ENCODE data around the gene RNF213. TPM values are rescaled to one million over a fixed set of nuclear protein-coding genes. Genes with fewer than 3 reads are reported as not detected.

The RNF213 gene
- total RNA-seq, 1 experiment from 2014 or later: 13.0 TPM

DNA sequence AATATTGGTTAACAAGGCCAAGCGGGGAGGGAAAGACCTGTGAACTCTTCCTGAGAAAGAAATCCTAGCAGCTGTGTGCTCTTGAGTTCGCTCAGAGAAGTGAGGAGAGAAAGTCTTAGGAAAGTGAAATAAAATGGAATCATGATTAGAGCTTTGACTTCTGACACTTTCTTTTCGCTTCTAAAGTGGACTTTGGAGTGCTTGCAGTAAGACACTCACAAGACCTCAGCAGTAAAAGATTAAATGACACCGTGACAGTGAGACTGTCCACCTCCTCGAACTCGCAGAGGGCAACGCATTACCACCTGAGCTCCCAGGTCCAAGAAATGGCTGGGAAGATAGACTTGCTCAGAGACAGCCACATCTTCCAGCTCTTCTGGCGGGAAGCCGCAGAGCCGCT lies 71.2 kb downstream of the RNF213 start:
- Histone ChIP-seq H3K27me3 (no peaks in the 10 kb centered on the region), H3K4me1 (no peaks in the 10 kb centered on the region), H3K27ac (no peak overlapping the region), H3K9me3 (replicated peaks) (no peaks in the 10 kb centered on the region), H3K36me3 (no peaks in the 10 kb centered on the region), H3K4me3 (no peak overlapping the region)
- no peak for DNase-seq

- no peaks in the 10 kb centered on the region for H3K9me3 ChIP-seq (replicated peaks)
- no peak for DNase-seq
- H3K27ac ChIP-seq: no peak overlapping the region
- H3K36me3 ChIP-seq: no peaks in the 10 kb centered on the region
- H3K4me1 ChIP-seq: no peaks in the 10 kb centered on the region
- no peaks in the 10 kb centered on the region for H3K27me3 ChIP-seq
- no peak overlapping the region for H3K4me3 ChIP-seq
Observed at GRCh38 chr17:80337195-80337895, 76.7 kb downstream of the RNF213 start.

DNA sequence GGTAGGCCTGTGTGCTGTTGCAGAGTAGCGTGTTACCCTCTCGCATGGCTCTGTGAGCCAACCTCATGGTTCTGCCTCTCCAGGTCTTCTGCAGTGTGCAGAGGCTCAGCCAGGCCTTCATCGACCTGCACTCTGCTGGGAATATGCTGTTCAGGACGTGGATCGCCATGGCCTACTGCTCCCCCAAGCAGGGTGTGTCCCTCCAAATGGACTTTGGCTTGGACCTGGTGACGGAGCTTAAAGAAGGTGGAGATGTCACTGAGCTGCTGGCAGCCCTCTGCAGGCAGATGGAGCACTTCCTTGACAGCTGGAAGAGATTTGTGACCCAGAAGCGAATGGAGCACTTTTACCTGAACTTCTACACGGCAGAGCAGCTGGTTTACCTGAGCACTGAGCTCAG lies 78.5 kb downstream of the RNF213 start:
- H3K9me3 ChIP-seq (replicated peaks): no peaks in the 10 kb centered on the region
- H3K4me1 ChIP-seq: no peaks in the 10 kb centered on the region
- H3K36me3 ChIP-seq: no peaks in the 10 kb centered on the region
- no peak overlapping the region for H3K27ac ChIP-seq
- no peaks in the 10 kb centered on the region for H3K27me3 ChIP-seq
- no peak for DNase-seq
- no peak overlapping the region for H3K4me3 ChIP-seq

GRCh38 chr17:80339731-80340456 lies 79.2 kb downstream of the RNF213 start:
- no peaks in the 10 kb centered on the region for H3K4me1 ChIP-seq
- peaks cover 7% of the 10 kb centered on the region; the same call in 1 of the 2 replicates for H3K36me3 ChIP-seq
- no peak overlapping the region for H3K27ac ChIP-seq
- no peak overlapping the region for H3K4me3 ChIP-seq
- no peak for DNase-seq
- no peaks in the 10 kb centered on the region for H3K9me3 ChIP-seq (replicated peaks)
- H3K27me3 ChIP-seq: no peaks in the 10 kb centered on the region

GRCh38 chr17:80345321-80345720 lies 84.7 kb downstream of the RNF213 start:
- Histone ChIP-seq H3K27ac (no peak overlapping the region), H3K36me3 (peaks cover 21% of the 10 kb centered on the region; the same call in 1 of the 2 replicates), H3K4me3 (no peak overlapping the region), H3K4me1 (peaks cover 4% of the 10 kb centered on the region; the same call in 1 of the 2 replicates), H3K27me3 (no peaks in the 10 kb centered on the region), H3K9me3 (replicated peaks) (no peaks in the 10 kb centered on the region)
- no peak for DNase-seq

DNA sequence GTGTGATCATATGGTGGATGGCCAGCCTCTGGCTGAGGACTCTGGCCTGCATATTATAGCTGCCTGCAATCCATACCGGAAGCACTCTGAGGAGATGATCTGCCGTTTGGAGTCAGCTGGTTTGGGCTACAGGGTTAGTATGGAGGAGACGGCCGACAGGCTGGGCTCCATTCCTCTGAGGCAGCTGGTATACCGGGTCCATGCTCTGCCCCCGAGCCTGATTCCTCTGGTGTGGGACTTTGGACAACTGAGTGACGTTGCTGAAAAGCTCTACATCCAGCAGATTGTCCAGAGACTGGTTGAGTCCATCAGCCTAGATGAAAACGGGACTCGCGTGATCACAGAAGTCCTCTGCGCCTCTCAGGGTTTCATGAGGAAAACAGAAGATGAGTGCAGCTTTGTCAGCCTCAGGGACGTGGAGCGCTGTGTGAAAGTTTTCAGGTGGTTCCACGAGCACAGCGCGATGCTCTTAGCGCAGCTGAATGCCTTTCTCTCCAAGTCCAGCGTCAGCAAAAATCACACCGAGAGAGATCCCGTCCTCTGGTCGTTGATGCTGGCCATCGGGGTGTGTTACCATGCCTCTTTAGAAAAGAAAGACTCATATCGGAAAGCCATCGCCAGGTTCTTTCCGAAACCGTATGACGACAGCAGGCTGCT lies 85.3 kb downstream of the RNF213 start:
- Histone ChIP-seq H3K9me3 (replicated peaks) (no peaks in the 10 kb centered on the region), H3K27me3 (no peaks in the 10 kb centered on the region), H3K4me3 (no peak overlapping the region), H3K36me3 (peaks cover 21% of the 10 kb centered on the region; the same call in 1 of the 2 replicates), H3K27ac (no peak overlapping the region), H3K4me1 (peaks cover 4% of the 10 kb centered on the region; the same call in 1 of the 2 replicates)
- no peak for DNase-seq

DNA sequence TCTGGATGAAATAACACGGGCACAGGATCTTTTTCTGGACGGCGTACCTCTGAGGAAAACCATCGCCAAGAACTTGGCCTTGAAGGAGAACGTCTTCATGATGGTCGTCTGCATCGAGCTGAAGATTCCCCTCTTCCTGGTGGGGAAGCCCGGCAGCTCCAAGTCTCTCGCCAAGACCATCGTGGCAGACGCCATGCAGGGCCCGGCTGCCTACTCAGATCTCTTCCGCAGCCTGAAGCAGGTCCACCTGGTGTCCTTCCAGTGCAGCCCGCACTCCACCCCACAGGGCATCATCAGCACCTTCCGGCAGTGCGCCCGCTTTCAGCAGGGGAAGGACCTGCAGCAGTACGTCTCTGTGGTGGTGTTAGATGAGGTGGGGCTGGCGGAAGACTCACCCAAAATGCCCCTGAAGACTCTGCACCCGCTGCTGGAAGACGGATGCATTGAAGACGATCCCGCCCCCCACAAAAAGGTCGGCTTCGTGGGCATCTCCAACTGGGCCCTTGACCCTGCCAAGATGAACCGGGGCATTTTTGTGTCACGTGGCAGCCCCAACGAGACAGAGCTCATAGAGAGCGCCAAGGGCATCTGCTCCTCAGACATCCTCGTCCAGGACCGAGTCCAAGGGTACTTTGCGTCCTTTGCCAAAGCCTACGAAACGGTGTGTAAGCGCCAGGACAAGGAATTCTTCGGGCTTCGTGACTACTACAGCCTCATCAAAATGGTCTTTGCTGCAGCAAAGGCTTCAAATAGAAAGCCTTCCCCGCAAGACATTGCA lies 86.0 kb downstream of the RNF213 start:
- H3K27me3 ChIP-seq: no peaks in the 10 kb centered on the region
- DNase-seq: no peak
- peaks cover 4% of the 10 kb centered on the region; the same call in 1 of the 2 replicates for H3K4me1 ChIP-seq

DNA sequence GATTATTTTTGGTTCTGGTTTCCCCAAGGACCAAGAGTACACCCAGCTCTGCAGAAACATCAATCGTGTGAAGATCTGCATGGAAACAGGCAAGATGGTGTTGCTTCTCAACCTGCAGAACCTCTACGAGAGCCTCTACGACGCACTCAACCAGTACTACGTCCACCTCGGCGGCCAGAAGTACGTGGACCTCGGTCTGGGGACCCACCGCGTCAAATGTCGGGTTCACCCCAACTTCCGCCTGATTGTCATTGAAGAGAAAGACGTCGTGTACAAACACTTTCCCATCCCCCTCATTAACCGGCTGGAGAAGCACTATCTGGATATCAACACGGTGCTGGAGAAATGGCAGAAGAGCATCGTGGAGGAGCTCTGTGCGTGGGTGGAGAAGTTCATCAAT lies 86.9 kb downstream of the RNF213 start:
- no peaks in the 10 kb centered on the region for H3K9me3 ChIP-seq (replicated peaks)
- no peak for DNase-seq
- no peak overlapping the region for H3K4me3 ChIP-seq
- no peak overlapping the region for H3K27ac ChIP-seq
- peaks cover 24% of the 10 kb centered on the region; the same call in 1 of the 2 replicates for H3K36me3 ChIP-seq
- H3K27me3 ChIP-seq: no peaks in the 10 kb centered on the region
- peaks cover 4% of the 10 kb centered on the region; the same call in 1 of the 2 replicates for H3K4me1 ChIP-seq

More for the DNA sequence above, 86.0 kb downstream of the RNF213 start:
- no peak overlapping the region for H3K27ac ChIP-seq
- no peaks in the 10 kb centered on the region for H3K9me3 ChIP-seq (replicated peaks)
- H3K36me3 ChIP-seq: peaks cover 21% of the 10 kb centered on the region; the same call in 1 of the 2 replicates
- no peak overlapping the region for H3K4me3 ChIP-seq

- Histone ChIP-seq H3K36me3 (peaks cover 24% of the 10 kb centered on the region; the same call in 1 of the 2 replicates), H3K4me1 (peaks cover 4% of the 10 kb centered on the region; the same call in 1 of the 2 replicates), H3K9me3 (replicated peaks) (no peaks in the 10 kb centered on the region), H3K4me3 (no peak overlapping the region), H3K27ac (no peak overlapping the region), H3K27me3 (no peaks in the 10 kb centered on the region)
- no peak for DNase-seq
Observed at GRCh38 chr17:80347948-80348351, 87.3 kb downstream of the RNF213 start.

- H3K9me3 ChIP-seq (replicated peaks): no peaks in the 10 kb centered on the region
- no peak overlapping the region for H3K27ac ChIP-seq
- H3K36me3 ChIP-seq: peaks cover 24% of the 10 kb centered on the region; the same call in 1 of the 2 replicates
- no peak overlapping the region for H3K4me3 ChIP-seq
- peak in 1 of 2 experiments; percentile 29 for DNase-seq
- H3K27me3 ChIP-seq: no peaks in the 10 kb centered on the region
- peaks cover 4% of the 10 kb centered on the region; the same call in 1 of the 2 replicates for H3K4me1 ChIP-seq
Observed at GRCh38 chr17:80348551-80349150, 88.0 kb downstream of the RNF213 start.

DNA sequence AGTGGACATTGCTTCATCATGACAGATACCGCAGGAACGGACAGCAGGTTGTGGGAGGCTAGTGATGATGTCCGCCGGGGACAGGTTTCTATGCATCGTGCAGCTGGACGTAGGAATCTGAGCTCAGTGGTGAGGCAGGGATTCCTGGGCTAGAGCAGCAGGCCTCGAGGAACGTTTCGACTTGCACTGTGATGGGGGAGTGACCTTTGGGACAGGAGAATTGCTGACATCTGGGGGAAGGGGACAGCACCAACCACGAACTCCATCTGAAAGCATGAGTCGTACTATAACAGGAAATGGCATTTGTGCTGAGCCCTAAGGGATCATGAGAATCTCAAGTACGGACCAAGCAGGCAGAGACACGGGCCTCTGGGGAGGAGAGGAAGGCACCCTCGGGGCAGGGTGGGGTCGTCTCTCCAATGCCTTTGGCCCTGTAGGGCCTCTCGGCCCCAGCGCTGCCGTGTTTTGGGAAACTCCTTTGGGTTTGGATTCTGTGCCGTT lies 88.5 kb downstream of the RNF213 start:
- peaks cover 24% of the 10 kb centered on the region; the same call in 1 of the 2 replicates for H3K36me3 ChIP-seq
- no peak overlapping the region for H3K4me3 ChIP-seq
- no peaks in the 10 kb centered on the region for H3K9me3 ChIP-seq (replicated peaks)
- peaks cover 4% of the 10 kb centered on the region; the same call in 1 of the 2 replicates for H3K4me1 ChIP-seq
- H3K27me3 ChIP-seq: no peaks in the 10 kb centered on the region
- no peak overlapping the region for H3K27ac ChIP-seq
- peak; percentile 31 to 52 for DNase-seq

DNA sequence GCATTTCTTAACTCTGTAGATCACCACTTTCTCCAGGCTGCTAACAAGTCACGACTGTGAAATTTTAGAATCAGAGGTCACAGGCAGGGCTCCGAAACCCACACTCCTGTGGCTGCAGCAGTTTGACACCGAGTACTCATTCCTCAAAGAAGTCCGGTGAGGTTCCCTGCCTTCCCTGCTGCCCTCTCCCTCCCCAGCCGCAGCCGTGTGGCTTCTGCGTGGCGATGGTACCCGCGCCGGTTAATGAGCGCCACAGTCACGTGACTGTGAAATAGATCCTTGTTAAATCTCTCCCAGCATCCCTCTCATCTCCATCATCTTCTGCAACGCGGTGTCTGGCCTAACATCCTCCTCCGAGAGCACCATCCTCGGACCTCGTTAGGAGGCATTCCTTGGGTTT lies 89.1 kb downstream of the RNF213 start:
- H3K27ac ChIP-seq: no peak overlapping the region
- H3K9me3 ChIP-seq (replicated peaks): no peaks in the 10 kb centered on the region
- no peak overlapping the region for H3K4me3 ChIP-seq
- H3K36me3 ChIP-seq: peaks cover 19% of the 10 kb centered on the region; the same call in 1 of the 2 replicates
- H3K4me1 ChIP-seq: peaks cover 4% of the 10 kb centered on the region; the same call in 1 of the 2 replicates
- H3K27me3 ChIP-seq: no peaks in the 10 kb centered on the region
- DNase-seq: no peak

- 0 out of 2 replicates have a peak, but pooled peaks cover 4% of the 10 kb centered on the region for H3K36me3 ChIP-seq
- no peak for DNase-seq
- no peak overlapping the region for H3K4me3 ChIP-seq
- H3K9me3 ChIP-seq (replicated peaks): no peaks in the 10 kb centered on the region
- H3K4me1 ChIP-seq: peaks cover 4% of the 10 kb centered on the region; the same call in 1 of the 2 replicates
- no peaks in the 10 kb centered on the region for H3K27me3 ChIP-seq
- no peak overlapping the region for H3K27ac ChIP-seq
Observed at GRCh38 chr17:80352216-80352895, 91.7 kb downstream of the RNF213 start.

Data from SJCRH30 (cell line).